HG03432 (cell line): ENCODE measurements around the gene ADORA2B.

Source experiments
- ATAC-seq: cut with Tn5 transposase; IDR thresholded peaks from one replicate; pipeline ENCODE4 v1.9.1; 2021; ENCODE audit warnings: mild to moderate bottlenecking, moderate library complexity; ENCODE audit not compliant: unreplicated experiment

The ADORA2B gene

DNA sequence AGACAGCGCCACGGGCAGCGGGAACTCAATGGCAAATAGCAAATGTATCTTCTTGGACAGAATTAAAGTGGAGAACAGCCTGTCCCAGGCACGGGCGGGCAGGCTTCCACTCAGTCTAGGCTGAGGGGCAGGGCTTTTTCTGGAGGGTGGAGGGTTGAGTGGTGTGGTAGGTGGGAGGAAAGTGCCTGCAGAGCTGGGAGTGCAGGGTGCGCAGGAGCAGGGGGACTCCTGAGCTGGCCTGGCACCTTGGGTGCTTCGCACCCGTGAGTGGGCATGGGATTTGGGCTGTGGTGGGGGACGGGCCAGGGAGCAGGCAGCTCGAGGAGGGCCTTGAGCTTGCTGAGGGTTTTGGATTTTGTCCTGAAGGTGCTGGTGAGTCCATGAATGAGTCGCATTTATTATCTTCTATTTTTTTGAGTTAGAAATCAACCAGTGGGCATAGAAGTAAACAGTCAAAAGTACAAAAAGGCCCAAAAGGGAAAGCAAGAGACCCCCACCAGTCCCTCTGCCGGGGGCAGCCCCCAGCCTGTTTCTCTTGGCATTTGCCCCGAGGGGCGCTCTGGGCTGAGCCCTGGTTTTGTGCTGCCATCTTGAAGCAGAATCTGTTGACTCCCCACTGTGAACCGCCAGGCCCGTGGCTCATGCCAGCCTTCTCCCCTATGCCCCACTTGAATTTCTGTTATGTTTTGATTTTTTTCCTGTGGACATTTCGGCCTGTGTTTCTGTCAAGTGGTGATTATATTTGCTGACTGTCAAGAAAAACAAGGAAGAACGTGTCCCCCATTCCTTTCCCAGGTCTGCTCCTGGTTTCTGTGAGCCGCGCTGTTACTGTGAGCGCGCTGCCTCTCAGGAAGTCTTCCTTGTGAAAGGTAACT, 8.2 kb downstream of the ADORA2B start:
- ATAC-seq: no peak

DNA sequence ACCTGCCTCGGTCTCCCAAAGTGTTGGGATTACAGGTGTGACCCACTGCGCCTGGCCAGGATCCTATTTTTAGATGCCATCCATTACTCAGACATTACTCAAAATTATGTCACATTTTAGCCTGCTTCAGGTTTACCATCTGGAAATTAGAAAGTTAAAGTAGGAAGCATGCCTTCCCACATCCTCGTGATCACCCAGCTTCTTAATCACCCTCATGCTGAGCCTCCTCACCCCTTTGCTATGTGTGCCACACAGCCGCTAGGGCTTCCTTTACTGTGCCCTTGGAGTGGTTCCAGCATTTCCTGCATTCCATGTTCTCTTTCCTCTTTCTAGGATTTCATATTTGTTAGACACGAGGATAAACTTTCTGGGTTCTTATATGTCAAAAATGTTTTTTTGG, 9.3 kb downstream of the ADORA2B start:
- no peak for ATAC-seq

DNA sequence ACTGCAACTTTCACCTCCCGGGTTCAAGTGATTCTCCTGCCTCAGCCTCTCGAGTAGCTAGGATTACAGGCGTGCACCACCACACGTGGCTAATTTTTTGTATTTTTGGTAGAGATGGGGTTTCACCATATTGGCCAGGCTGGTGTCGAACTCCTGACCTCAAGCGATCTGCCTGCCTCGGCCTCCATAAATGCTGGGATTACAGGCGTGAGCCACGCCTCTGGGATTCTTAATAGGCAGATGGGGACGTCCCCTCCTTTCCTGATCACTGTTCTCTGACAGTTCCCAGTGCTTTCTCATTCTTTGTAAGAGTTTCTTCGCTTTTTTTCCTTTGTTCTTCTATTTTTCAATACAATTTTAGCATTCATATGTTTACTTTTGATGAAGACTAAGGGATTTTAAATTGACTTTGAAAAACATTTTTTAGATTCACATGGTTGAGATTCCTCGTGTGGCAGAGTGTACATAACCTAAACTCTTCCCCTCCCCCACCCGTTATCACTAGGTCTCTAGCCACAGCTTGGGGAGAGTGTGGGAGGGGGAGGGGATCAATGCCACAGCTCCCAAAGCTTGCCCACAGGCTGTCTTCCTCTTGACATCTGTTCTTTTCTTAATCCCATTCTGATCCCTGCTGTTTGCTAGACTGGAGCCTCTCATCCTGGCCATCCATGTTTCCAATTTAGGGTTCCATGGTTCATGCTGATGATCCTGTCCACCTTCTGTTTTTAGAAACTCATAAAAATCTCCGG, 11.0 kb downstream of the ADORA2B start:
- no peak for ATAC-seq

DNA sequence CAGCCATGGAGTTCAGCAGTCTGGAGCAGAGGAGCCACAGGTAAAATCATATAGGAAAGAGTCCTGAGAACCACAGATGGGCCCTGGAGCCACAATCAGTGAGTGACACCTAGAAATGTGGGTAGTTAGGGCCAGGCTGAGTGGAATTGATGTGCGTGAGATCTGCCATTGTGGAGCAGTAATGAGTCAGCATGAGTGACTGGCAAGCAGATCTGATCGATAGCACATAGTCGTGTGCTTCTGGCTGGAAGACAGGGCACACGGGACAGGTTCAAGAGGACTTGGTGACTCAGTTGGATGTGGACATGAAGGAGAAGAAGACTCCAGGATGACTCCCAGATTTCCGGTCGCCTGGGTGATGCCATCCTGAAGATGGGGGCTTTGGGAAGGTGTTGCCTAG, 12.3 kb downstream of the ADORA2B start:
- no peak for ATAC-seq

DNA sequence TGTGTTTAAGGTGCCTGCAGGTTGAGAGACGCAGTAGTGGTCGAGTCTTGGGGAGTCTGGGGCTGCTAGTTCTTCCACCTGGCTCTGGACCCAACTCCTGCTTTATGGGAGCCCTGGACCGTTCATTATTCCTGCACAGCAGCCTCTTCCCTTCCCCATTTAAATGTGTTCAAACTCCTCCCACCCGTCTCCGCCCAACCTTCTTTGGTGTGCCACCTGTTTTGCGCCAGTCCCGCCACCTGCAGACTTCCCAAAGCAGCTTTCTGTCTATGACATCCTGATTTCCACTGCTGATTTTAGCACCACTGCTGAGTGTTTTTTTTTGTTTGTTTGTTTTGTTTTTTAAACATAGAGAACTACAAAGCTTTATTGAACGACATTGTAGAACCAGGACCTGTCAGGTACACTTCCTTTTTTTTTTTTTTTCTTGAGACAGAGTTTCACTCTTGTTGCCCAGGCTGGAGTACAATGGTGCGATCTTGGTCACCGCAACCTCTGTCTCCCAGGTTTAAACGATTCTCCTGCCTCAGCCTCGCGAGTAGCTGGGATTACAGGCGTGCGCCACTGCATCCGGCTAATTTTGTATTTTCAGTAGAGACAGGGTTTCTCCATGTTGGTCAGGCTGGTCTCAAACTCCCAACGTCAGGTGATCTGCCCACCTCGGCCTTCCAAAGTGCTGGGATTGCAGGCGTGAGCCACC, 12.8 kb downstream of the ADORA2B start:
- no peak for ATAC-seq

DNA sequence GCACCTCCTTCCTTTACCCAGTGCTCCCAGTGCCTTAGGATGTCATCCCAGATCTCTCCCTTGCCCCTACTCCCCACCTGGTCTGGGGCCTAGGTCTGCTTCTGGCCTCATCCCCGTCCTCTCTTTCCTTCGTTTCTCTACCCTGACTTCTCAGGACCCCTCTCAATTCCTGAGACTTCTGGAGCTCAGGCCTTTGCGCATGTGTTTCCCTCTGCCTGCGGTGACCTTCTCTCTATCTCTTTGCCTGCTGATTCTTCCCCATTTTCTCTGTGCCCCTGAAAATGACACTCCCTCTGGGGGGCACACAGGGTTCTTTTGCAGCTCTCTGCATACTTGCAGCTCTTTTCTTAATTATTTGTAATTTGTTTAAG, 13.5 kb downstream of the ADORA2B start:
- no peak for ATAC-seq

DNA sequence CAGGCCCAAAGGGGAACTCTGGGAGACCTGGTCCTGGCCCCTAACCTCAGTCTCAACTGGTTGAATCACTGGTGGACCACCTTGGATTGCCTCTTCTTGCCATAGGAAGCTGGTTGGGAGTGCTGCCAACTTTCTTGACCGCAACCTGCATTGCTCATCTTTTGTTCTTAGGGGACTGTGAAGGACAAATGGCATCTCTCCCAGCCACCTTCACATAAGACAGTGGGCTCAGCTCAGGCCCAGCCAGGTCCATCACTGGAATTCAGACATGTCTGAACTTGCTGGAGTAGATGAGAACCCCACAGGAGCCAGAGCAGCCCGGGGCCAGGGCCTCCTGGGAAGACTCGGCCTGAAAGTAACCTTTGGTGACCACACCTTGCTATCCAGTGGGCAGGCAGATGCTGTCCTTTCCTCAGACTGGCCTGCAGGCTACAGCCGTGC, 18.8 kb downstream of the ADORA2B start:
- ATAC-seq: no peak

DNA sequence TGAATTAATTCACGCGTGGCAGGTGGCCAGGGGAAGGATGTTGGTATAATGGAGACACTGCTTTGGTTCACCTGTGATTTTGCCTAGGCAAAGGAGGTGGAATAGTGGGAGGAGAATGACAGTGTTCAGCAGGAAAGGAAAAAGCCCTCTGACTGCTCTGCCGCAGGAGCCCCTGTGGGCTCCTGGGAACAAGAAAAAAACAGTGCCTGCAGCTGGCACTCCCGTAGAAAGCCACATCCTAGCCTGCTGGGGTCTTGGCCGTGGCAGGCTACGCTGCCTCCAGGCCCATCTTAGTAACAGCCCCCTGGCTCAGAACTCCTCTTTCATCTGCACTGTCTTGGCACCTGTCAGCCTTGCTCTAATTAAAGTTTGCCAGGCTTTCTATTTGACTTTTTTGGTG, 20.6 kb downstream of the ADORA2B start:
- ATAC-seq: no peak

DNA sequence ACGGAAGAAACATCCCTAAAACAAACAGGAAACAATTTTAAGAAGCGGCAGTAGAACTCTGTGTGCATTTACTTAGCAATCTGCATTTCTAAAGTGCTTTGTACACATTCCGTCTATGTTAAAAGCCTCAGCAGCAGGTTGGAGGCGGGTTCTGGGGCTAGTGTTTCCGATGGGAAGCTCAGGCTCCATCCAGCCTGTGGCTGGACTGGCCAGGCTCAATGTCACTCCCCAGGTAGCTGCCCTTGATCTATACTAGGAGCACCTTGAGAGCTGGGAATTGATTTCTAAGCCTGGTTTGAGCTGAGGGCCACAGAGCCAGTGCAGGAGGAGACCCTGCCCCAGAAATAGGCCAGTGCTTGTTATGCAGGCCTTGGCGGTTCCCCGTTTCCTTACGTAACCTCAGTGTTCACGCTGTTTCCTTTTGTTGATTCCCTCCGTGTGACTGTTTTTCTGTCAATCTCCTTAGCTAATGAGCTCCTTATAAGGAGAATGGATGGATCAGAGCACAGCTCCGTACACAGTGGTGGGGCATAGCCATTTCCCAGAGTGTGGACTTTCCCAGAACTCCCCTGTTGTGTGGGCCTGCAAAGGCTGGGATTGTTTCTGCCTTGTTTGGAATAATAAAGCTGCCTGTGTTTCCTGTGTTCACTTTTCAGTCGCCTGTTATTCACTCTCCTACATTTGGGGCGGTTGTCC, 21.4 kb downstream of the ADORA2B start:
- ATAC-seq: no peak

DNA sequence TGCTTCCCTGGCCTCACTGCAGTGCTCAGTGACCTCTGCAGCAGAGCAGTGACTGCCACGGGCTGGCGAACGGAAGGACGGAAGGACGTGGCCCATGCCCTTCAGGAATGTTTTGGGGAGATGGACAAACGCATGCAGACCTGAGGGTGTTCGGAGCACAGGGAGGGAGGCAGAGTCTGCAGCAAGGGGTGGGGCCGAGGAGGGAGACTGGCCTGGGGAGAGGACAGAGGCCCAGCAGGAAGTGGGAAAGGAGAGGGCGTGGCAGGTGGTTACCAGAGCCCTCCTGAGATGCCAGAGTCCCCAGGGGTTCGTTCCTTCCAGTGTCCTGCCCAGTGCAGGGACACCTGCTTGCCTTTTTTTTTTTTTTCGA, 21.9 kb downstream of the ADORA2B start:
- ATAC-seq: no peak

DNA sequence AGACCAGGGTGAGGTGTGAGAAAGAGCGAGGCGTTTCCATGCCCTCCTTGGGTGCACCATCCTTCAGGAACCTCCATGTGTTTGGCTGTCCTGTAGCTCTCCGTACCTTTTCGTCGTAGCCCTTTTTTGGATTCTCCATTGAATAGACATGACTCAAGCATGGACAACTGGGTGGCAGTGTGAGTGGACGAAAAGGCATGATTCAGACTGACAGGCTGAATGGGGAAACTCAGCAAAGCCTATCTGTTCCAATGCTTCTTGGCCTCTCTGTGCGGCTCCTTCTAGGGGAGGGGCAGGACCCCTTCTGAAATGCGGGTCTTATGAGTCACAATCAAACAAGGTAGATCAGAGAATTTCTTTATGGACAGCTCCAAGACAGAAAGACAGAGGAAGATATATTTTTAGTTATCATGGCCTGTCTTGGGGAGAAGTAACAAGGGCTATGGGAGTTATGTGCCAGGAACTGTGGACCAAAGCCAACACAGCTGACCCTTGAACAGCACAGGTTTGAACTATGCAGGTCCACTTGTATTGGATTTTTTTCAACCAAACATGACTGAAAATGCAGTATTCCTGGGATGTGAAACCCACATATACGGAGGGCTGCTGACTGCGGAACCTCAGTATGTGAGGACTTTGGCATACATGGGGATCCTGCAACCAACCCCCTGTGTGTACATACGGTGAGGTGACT, 22.9 kb downstream of the ADORA2B start:
- ATAC-seq: no peak

DNA sequence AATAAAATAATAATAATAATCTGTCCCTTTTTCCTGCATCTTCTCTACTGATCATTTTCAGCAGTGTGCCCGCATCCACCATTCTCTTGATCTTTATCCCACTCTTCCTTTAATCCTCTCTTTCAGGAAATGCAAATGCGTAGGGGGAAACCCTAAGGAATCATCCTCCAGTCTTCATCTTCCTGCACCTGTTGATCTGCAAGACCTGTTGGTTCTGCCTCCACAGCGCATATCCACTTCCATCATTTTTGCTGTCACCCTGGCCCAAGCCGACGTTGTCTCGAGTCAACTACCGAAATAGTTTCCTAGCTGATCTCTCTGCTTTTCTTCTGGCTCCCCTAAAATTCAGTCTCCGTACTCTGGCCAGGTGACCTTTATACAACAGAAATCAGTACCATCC, 24.5 kb downstream of the ADORA2B start:
- no peak for ATAC-seq

DNA sequence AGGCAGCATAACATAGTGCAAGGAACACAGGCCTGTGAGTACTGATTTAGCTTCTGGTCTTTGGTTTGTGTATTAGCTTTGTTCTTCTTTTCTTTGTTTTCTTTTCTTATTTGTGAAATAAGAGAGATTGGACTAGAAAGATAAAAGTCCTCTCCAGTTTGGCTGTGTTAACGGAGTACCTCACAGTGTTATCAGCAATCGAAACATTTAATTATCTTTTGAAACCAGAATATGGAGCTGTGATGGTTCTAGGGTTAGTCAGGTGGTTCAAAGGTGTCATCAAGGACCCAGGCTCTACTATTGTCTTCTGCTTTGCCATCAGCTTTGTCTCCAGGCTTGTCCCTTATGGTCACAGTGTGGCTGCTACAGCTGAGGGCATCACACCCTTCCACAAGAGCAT, 25.6 kb downstream of the ADORA2B start:
- ATAC-seq: no peak

DNA sequence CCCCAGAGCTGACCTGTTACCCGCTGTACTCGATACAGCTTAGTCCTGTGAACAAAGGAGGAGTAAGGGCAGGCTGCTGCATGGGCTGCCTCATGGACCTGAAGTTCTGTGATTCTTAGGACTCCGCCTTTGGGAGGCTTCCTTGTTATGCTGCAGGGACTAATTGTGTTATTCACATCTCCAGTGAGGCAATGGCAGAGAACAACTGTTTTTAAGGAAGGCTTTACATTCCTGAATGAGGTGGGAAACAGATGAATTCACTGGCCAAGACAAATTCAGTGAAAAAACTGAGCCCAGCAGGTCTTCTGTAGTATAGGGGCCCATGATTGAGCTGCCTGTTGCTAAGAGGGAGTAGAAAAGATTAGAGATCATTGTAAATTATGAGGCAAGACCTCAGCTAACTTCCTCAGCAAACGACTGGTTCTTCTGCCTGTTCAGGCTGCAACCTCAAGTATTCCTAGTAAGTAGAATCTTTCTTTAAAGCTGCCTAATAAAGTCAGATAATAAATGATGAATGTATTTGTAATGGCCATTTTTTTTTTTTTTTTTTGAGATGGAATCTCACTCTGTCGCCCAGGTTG, 26.3 kb downstream of the ADORA2B start:
- ATAC-seq: no peak

DNA sequence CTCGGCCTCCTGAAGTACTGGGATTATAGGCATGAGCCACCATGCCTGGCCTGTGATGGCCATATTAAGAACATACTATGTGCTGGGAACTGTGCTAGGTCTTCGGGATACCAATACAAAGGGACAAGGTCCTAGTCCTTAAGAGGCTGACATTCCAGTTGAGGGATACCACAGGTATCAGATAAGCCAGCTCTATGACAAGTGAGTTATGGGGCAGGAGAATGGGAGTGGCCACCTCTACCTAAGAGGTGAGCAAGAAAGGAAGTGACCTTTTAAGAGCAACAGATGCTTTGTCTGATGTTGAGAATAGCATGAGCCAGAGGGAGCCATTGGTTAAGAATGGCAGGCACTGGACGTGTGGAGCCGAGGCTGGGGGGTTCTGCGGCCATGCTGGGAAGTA, 27.0 kb downstream of the ADORA2B start:
- ATAC-seq: no peak

DNA sequence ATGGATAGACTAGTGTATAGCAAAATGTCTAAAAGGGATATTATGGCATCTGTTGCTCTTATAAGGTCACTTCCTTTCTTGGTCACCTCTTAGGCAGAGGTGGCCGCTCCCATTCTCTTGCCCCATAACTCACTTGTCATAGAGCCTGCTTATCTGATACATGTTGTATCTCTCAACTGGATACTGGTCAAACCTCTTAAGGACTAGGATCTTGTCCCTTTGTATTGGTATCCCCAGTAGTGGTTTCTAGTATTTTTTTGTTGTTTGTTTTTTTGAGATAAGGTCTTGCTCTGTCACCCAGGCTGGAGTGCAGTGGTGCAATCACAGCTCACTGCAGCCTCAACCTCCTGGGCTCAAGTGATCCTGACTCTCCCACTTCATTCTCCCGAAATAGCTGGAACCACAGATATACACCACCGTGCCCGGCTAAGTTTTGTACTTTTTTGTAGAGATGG, 27.6 kb downstream of the ADORA2B start:
- ATAC-seq: no peak

DNA sequence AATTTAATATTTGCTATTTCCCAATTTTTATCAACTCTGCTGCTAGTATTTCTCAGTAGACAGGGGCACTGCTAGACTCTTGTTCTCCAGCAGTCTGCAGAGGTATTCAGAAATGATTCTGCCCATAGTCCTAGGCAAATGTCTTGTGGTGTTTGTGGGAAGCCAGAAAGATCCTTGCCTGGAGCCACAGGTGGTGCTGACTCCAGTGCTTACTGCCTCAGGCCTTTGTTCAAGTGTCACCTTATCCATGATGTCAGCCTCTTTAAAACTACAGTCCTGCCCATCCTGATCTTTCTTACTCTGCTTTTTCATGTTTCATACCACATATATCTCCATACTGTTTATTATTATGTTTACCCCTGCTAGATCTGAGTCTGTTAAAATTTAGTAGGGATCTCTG, 28.1 kb downstream of the ADORA2B start:
- ATAC-seq: no peak

DNA sequence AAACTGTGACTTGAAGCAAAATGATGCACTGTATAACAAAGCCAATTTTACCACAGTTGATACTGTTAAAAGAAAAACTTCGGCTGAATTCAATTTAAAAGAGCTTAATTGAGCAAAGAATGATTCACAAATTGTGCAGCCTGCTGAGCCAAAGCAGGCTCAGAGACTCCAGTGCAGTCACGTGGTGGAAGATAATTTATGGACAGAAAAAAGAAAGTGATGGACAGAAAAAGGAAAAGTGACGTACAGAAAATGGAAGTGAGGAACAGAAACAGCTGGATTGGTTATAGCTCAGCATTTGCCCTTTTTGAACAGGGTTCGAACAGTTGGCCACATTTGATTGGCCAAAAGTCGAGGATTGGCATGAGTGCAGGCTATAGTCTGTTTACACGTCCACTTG, 28.9 kb downstream of the ADORA2B start:
- ATAC-seq: no peak

DNA sequence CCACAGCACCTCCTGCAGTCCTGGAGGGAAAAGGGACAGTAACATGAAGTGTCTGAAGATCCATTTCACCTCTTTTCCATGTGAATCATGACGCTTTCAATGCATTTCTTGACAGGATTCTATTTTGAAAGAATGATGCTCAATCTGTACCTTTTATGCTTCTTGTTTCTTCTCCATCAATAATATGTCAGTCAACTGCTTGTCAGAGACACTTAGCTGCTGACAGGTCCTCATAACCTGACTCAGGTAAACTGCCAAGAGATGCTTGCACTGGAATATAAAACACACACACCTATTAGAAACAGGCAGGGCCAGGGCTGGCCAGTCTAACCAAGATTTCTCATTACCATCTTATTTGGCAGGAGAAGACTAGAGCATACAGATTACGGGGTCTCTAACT, 33.0 kb downstream of the ADORA2B start:
- ATAC-seq: no peak

DNA sequence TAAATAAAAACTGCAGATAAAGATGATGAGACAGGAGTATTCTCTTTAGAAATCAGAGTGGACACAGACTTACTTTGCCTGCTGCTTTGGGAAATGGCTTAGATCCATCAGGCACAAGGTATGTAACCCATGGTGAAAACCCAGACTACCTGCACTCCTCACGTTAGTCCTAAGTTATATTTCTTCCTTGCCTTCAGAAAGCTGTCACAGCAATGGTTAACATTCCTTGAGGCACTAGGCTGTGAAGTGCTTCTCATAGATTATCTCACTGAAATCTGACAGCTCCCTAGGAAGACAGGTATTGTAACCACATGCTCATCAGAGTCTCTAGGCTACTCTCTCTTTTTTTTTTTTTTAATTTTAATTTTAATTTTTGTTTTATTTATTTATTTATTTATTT, 33.7 kb downstream of the ADORA2B start:
- no peak for ATAC-seq
